Activated CD4-positive, CD25-positive, alpha-beta regulatory T cell treated with anti-CD3 and anti-CD28 coated beads, Interleukin-2, amount 50 U/mL, for 24 hours (primary cell): ENCODE data around the gene OR4B1.

ENCODE experiments used
- ATAC-seq, 2 donors: fragments of 150-1000 bp; cut with Tn5 transposase; one replicate each; pipeline ENCODE4 v1.10.0; 2021; ENCODE audit warnings: mild to moderate bottlenecking in 1 of 2, moderate library complexity in 1 of 2

Gene OR4B1

GRCh38 chr11:48263423-48263911 lies 46.9 kb downstream of the OR4B1 start, which contains the start of gene OR4X1:
OR4X1 (plus strand) TSS chr11:48263861; CDS start chr11:48263861, 0 bp downstream.
- no peak for ATAC-seq
